Anterior cingulate cortex (tissue), 58 donors: ENCODE measurements around the gene C5orf24.

Experiments used
- DNase-seq, 58 donors: peaks; one replicate each; lab custom pipeline; 2025; lab: John Stamatoyannopoulos, UW

The C5orf24 gene

DNA sequence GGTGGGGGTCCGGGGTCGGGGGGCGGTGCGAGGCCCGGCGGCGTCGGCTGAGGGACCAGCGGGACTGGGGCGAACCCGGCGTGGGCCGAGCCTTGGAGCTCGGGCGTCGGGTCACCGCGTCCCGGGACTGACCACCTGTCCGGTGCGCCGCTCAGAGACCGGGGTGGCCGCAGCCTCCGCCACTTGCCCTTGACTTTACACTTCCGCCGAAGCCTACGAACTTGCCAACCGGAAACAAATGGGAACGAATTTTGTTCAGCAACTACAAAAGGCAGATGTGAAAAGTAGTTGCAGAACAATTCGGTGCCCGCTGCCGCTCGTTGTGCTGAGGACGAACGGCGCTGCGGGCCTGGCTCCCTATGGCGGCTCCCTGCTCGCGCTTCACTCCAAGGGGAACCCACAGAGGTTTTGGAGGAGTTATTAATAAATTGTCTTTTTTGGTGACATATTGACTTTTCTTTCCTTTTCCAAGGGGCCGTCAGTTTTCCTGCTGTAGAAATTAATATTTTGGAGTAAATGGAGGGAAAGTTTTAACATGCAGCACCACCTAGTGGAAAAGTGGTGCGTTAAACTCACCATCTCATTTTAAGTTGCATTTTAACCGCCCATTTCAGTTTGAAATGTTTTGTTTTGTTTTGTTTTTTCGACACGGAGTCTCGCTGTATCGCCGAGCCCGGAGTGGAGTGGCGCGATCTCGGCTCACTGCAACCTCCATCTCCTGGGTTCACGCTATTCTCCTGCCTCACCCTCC, 59.7 kb downstream of the C5orf24 start:
- peak in 42 of 58 donors; percentile 35 to 83 (median 64) for DNase-seq

DNA sequence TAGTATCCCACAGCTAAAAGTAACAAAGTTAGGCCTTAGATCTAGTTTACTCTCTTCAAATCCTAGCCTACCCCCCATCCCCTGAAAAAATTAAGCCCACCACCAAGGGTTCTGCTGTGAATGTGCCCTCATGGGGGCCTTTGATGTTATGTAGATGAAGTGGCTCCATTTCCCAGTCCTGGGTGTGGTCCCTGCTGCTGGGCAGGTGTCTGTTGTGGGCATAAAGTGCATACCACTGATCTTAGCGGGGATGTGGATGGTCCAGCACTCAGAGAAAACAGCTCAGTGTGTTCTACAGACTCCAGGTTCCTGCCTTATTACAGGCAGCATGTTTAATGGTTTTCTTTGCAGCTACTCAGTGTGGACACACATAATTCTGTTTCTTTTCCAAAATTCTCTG, 61.0 kb downstream of the C5orf24 start:
- DNase-seq = no peak
